ENCODE data around the gene PDE7B.

- TF ChIP-seq EP300 (IDR thresholded peaks at IDR 0.05; ENCODE audit: borderline replicate concordance in 1 of 2, low read depth in 1 of 2, low read length in 1 of 2) (no peak), NFIC (IDR thresholded peaks at IDR 0.05; ENCODE audit: borderline replicate concordance) (no peak), FOXM1 (IDR thresholded peaks at IDR 0.05; ENCODE audit: low read depth) (no peak), SIN3A (IDR thresholded peaks at IDR 0.05; ENCODE audit: borderline replicate concordance, low read depth, low read length) (no peak), TAF1 (IDR thresholded peaks at IDR 0.05; ENCODE audit: borderline replicate concordance, low read depth, low read length) (no peak), RAD21 (IDR thresholded peaks at IDR 0.05; ENCODE audit: low read length) (no peak), MXI1 (IDR thresholded peaks at IDR 0.05; ENCODE audit: low read depth, low read length) (no peak), TCF12 (IDR thresholded peaks at IDR 0.05) (no peak), YY1 (IDR thresholded peaks at IDR 0.05; ENCODE audit: low read depth) (no peak), RFX5 (IDR thresholded peaks at IDR 0.05; ENCODE audit: low read length) (no peak)
- TF ChIP-seq, protein P1, sequence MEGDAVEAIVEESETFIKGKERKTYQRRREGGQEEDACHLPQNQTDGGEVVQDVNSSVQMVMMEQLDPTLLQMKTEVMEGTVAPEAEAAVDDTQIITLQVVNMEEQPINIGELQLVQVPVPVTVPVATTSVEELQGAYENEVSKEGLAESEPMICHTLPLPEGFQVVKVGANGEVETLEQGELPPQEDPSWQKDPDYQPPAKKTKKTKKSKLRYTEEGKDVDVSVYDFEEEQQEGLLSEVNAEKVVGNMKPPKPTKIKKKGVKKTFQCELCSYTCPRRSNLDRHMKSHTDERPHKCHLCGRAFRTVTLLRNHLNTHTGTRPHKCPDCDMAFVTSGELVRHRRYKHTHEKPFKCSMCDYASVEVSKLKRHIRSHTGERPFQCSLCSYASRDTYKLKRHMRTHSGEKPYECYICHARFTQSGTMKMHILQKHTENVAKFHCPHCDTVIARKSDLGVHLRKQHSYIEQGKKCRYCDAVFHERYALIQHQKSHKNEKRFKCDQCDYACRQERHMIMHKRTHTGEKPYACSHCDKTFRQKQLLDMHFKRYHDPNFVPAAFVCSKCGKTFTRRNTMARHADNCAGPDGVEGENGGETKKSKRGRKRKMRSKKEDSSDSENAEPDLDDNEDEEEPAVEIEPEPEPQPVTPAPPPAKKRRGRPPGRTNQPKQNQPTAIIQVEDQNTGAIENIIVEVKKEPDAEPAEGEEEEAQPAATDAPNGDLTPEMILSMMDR (IDR thresholded peaks at IDR 0.05), result no peak
These were observed 214.5 kb downstream of the PDE7B start for GRCh38 chr6:136066005-136066404.

All from SK-N-SH (cell line).